Activated T-cell treated with anti-CD3 and anti-CD28 coated beads for 24 hours (primary cell): ENCODE data around the gene JPT2.
"Not testable (repeated sequence)": the region's sequence is repeated elsewhere in the genome, so short reads cannot be mapped to it uniquely, and the experiment has no call there.

Experiments used
- DNase-seq: peaks from one replicate; pipeline ENCODE4 v3.0.0-alpha.2; 2020; ENCODE audit warnings: low read depth

The JPT2 gene

GRCh38 chr16:1732071-1732470, 54.0 kb downstream of the JPT2 start:
- DNase-seq: no peak

GRCh38 chr16:1732551-1732987, 54.5 kb downstream of the JPT2 start:
- not testable (repeated sequence) for DNase-seq

- no peak for DNase-seq
Observed at GRCh38 chr16:1734123-1734522, 56.0 kb downstream of the JPT2 start.

- DNase-seq: no peak
Observed at GRCh38 chr16:1734816-1735215, 56.7 kb downstream of the JPT2 start.

- DNase-seq: no peak
Observed at GRCh38 chr16:1740234-1740633, 62.2 kb downstream of the JPT2 start.

GRCh38 chr16:1740781-1741490, 62.9 kb downstream of the JPT2 start:
- DNase-seq: no peak

- no peak for DNase-seq
Observed at GRCh38 chr16:1741553-1742165, 63.6 kb downstream of the JPT2 start.

GRCh38 chr16:1743376-1744337, 65.6 kb downstream of the JPT2 start:
- no peak for DNase-seq

GRCh38 chr16:1744338-1744840, 66.3 kb downstream of the JPT2 start:
- no peak for DNase-seq

- no peak for DNase-seq
Observed at GRCh38 chr16:1745181-1745899, 67.3 kb downstream of the JPT2 start.

GRCh38 chr16:1745900-1746692, 68.0 kb downstream of the JPT2 start:
- no peak for DNase-seq

- DNase-seq: no peak
Observed at GRCh38 chr16:1746693-1747195, 68.7 kb downstream of the JPT2 start.

GRCh38 chr16:1747934-1748333, 69.9 kb downstream of the JPT2 start:
- no peak for DNase-seq

GRCh38 chr16:1749152-1750117, 71.4 kb downstream of the JPT2 start:
- DNase-seq: no peak
